SK-N-SH treated with all-trans-retinoic acid at 6 μM for 48 hours (cell line): ENCODE measurements around the gene MYDGF.

Experiments
- ATAC-seq: fragments of 200-7000 bp; cut with Tn5 transposase; 3 replicates; pipeline ENCODE4 v1.9.1; 2020; ENCODE audit warnings: mild to moderate bottlenecking, moderate library complexity
- ARNTL ChIP-seq: fragments of 450-650 bp; formaldehyde crosslinking; IDR thresholded peaks from 2 replicates; pipeline ENCODE4 v1.5.0; 2020; ENCODE audit warnings: low read depth, mild to moderate bottlenecking, moderate library complexity, borderline replicate concordance
- BACH2 ChIP-seq: fragments of 250-450 bp; sonication (Bioruptor Pico); IDR thresholded peaks from 2 replicates; pipeline ENCODE4 v1.9.0; 2021; ENCODE audit warnings: mild to moderate bottlenecking, borderline replicate concordance
- CSDC2 ChIP-seq: fragments of 250-450 bp; sonication (Bioruptor Pico); IDR thresholded peaks from 2 replicates; pipeline ENCODE4 v1.5.0; 2020; ENCODE audit warnings: mild to moderate bottlenecking, moderate library complexity
- ESRRG ChIP-seq: fragments of 250-450 bp; sonication (Bioruptor Pico); IDR thresholded peaks from 2 replicates; pipeline ENCODE4 v1.6.1; 2021; ENCODE audit warnings: mild to moderate bottlenecking
- GLIS3 ChIP-seq: fragments of 250-450 bp; sonication (Bioruptor Pico); IDR thresholded peaks from 2 replicates; pipeline ENCODE4 v1.5.0; 2020; ENCODE audit warnings: mild to moderate bottlenecking, moderate library complexity
- ISL1 ChIP-seq: fragments of 250-450 bp; sonication (Bioruptor Pico); IDR thresholded peaks from 2 replicates; pipeline ENCODE4 v2.1.2; 2022; ENCODE audit warnings: mild to moderate bottlenecking, moderate library complexity
- OSR1 ChIP-seq: fragments of 250-450 bp; sonication (Bioruptor Pico); IDR thresholded peaks from 2 replicates; pipeline ENCODE4 v1.8.0; 2022; ENCODE audit warnings: moderate library complexity, mild to moderate bottlenecking, inconsistent platforms
- PPARA ChIP-seq: fragments of 250-450 bp; sonication (Bioruptor Pico); IDR thresholded peaks from 2 replicates; pipeline ENCODE4 v1.5.0; 2020; ENCODE audit warnings: mild to moderate bottlenecking, borderline replicate concordance
- RARB ChIP-seq: fragments of 250-450 bp; sonication (Bioruptor Pico); IDR thresholded peaks from 2 replicates; pipeline ENCODE4 v1.8.0; 2021; ENCODE audit warnings: mild to moderate bottlenecking, moderate library complexity
- SNAI2 ChIP-seq: fragments of 250-450 bp; sonication (Bioruptor Pico); IDR thresholded peaks from 2 replicates; pipeline ENCODE4 v1.5.0; 2020; ENCODE audit warnings: mild to moderate bottlenecking, moderate library complexity
- TOX ChIP-seq: fragments of 250-450 bp; sonication (Bioruptor Pico); IDR thresholded peaks from 2 replicates; pipeline ENCODE4 v1.8.0; 2021; ENCODE audit warnings: mild to moderate bottlenecking, moderate library complexity, borderline replicate concordance
- ZC3H10 ChIP-seq: fragments of 250-450 bp; sonication (Bioruptor Pico); IDR thresholded peaks from 2 replicates; pipeline ENCODE4 v1.5.1; 2021; ENCODE audit warnings: mild to moderate bottlenecking, moderate library complexity
- ZFP3 ChIP-seq: fragments of 250-450 bp; sonication (Bioruptor Pico); IDR thresholded peaks from 2 replicates; pipeline ENCODE4 v1.5.0; 2020; ENCODE audit warnings: mild to moderate bottlenecking, moderate library complexity
- ZFP30 ChIP-seq: fragments of 450-650 bp; formaldehyde crosslinking; IDR thresholded peaks from 2 replicates; pipeline ENCODE4 v1.5.0; 2022; ENCODE audit warnings: mild to moderate bottlenecking, moderate library complexity
- ZNF565 ChIP-seq: fragments of 450-650 bp; formaldehyde crosslinking; conservative IDR thresholded peaks from 2 replicates; pipeline ENCODE4 v1.5.0; 2020; ENCODE audit warnings: low read depth, mild to moderate bottlenecking, moderate library complexity
- ZNF70 ChIP-seq: fragments of 450-650 bp; formaldehyde crosslinking; IDR thresholded peaks from 2 replicates; pipeline ENCODE4 v1.5.0; 2020; ENCODE audit warnings: mild to moderate bottlenecking, moderate library complexity
- ZNF8 ChIP-seq: fragments of 450-650 bp; formaldehyde crosslinking; IDR thresholded peaks from 2 replicates; pipeline ENCODE4 v1.5.0; 2020; ENCODE audit warnings: mild to moderate bottlenecking, moderate library complexity
- TF ChIP-seq, protein P1 (sequence below): fragments of 250-450 bp; sonication (Bioruptor Pico); IDR thresholded peaks from 2 replicates; pipeline ENCODE4 v1.8.0; 2020; ENCODE audit warnings: mild to moderate bottlenecking, moderate library complexity, borderline replicate concordance
- TF ChIP-seq, protein P2 (sequence below): fragments of 250-450 bp; sonication (Bioruptor Pico); IDR thresholded peaks from 2 replicates; pipeline ENCODE4 v1.5.0; 2020; ENCODE audit warnings: mild to moderate bottlenecking, moderate library complexity
- TF ChIP-seq, protein P3 (sequence below): fragments of 250-450 bp; sonication (Bioruptor Pico); IDR thresholded peaks from 2 replicates; pipeline ENCODE4 v1.5.1; 2021; ENCODE audit warnings: mild to moderate bottlenecking, moderate library complexity

MYDGF gene

DNA sequence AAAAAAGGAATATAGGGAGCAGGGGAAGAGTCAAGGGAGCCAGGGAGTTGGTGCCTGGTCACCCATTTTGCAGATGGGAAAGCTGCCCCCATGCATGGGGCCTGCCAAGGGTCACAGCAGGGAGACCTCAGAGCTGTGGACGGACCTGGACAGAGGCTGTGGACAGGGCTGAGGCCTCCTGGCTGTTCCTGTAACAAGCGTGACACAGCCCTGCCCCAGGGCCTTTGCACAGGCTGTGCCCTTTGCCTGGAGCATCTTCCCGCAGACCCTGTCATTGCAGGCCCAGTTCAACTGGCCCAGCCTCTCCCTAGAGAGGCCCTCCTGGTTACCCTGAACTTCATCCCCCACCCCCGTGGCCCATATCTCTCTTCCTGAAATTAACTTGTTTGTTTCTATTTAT is 24.4 kb downstream of the MYDGF start:
- TF ChIP-seq ISL1 (CRISPR knock-in tag) (no peak), ARNTL (CRISPR knock-in tag) (no peak), ZFP3 (no peak), TOX (CRISPR knock-in tag) (no peak)
- TF ChIP-seq, protein P1, sequence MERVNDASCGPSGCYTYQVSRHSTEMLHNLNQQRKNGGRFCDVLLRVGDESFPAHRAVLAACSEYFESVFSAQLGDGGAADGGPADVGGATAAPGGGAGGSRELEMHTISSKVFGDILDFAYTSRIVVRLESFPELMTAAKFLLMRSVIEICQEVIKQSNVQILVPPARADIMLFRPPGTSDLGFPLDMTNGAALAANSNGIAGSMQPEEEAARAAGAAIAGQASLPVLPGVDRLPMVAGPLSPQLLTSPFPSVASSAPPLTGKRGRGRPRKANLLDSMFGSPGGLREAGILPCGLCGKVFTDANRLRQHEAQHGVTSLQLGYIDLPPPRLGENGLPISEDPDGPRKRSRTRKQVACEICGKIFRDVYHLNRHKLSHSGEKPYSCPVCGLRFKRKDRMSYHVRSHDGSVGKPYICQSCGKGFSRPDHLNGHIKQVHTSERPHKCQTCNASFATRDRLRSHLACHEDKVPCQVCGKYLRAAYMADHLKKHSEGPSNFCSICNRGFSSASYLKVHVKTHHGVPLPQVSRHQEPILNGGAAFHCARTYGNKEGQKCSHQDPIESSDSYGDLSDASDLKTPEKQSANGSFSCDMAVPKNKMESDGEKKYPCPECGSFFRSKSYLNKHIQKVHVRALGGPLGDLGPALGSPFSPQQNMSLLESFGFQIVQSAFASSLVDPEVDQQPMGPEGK (CRISPR knock-in tag): no peak
- no peak for ATAC-seq

DNA sequence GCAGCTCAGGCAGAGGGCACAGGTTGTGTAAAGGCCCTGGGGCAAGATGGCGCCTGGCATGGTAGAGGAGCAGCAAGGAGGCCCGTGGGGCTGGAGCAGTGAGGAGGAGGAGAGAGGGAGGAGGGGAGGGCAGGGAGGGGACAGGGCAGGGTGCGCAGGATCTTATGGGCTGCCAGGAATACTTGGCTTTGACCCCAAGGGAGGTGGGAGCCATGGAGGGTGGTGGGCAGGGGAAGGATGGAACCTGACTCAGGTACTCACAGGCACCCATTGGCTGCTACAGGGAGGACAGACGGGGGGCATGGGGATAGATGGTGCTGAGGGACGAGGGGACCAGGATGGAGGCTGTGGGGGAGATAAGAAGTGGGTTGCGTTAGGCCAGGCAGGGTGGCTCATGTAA is 27.5 kb downstream of the MYDGF start:
- ATAC-seq: no peak
- TF ChIP-seq ESRRG (no peak), ZFP3 (no peak), ZFP30 (CRISPR knock-in tag) (no peak), SNAI2 (CRISPR knock-in tag) (no peak), ISL1 (CRISPR knock-in tag) (no peak), ZNF70 (CRISPR knock-in tag) (no peak), ZNF565 (no peak), ARNTL (CRISPR knock-in tag) (no peak)
- TF ChIP-seq, protein P2, sequence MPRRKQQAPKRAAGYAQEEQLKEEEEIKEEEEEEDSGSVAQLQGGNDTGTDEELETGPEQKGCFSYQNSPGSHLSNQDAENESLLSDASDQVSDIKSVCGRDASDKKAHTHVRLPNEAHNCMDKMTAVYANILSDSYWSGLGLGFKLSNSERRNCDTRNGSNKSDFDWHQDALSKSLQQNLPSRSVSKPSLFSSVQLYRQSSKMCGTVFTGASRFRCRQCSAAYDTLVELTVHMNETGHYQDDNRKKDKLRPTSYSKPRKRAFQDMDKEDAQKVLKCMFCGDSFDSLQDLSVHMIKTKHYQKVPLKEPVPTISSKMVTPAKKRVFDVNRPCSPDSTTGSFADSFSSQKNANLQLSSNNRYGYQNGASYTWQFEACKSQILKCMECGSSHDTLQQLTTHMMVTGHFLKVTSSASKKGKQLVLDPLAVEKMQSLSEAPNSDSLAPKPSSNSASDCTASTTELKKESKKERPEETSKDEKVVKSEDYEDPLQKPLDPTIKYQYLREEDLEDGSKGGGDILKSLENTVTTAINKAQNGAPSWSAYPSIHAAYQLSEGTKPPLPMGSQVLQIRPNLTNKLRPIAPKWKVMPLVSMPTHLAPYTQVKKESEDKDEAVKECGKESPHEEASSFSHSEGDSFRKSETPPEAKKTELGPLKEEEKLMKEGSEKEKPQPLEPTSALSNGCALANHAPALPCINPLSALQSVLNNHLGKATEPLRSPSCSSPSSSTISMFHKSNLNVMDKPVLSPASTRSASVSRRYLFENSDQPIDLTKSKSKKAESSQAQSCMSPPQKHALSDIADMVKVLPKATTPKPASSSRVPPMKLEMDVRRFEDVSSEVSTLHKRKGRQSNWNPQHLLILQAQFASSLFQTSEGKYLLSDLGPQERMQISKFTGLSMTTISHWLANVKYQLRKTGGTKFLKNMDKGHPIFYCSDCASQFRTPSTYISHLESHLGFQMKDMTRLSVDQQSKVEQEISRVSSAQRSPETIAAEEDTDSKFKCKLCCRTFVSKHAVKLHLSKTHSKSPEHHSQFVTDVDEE (CRISPR knock-in tag): no peak

DNA sequence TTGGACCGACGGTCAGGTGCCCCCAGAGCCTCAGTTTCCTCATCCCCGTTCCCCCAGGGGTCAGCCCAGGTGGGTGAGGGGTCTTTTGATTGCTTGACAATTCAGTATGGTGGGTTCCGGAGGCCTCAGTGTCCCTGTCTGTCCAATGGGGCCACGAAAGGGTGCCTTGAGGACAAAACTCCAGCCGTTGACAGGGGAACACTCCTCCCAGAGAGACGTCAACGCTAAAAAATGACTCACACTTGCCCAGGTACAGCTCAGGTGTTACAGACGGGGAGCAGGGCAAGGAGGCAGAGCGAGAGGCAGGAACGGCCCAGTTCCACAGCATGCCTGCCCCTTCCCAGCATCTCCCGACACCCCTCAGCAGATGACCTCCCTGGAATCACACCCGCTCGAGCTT is 29.0 kb downstream of the MYDGF start:
- TF ChIP-seq BACH2 (CRISPR knock-in tag): no peak
- TF ChIP-seq, protein P1 (CRISPR knock-in tag): no peak
- no peak for ATAC-seq

DNA sequence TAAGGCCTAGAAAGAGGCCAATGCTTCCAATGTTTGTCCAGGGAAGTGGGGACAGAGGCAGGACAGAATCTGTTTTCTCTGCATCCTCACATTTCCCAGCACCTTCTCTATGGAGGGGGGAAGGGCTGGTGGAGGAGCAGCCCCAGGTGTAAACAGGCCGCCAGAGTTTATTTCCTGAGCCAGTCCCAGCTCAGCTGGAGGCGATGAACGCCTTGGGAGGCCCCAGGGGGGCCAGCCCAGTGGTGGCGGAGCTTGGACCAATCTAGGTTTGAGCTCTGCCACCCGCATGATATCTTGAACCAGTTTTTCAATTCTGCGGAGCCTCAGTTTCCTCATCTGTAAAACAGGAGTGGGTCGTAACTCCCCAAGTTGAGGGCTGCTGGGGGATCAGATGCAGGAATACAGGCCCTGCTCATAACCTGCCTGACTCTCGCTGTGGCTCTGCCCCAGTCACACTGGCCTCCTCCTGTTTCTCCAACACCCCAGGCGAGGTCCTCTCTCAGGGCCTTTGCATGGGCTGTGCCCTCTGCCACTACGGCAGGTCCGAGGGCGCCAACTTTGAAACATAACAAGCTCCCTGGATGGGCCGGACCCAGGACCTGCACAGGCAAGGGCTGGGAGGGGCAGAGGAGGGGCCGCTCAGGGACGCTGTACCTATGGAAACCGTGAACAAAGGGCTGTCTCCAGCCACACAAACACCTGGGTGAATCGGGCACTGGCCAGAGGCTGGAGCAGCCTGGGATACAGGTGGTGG is 29.7 kb downstream of the MYDGF start:
- ATAC-seq: no peak
- no peak for TF ChIP-seq ZNF70 (CRISPR knock-in tag)
- TF ChIP-seq PPARA: no peak
- TF ChIP-seq ZNF8 (CRISPR knock-in tag): no peak
- no peak for TF ChIP-seq CSDC2
- TF ChIP-seq ZC3H10 (CRISPR knock-in tag): no peak
- no peak for TF ChIP-seq GLIS3 (CRISPR knock-in tag)
- TF ChIP-seq ESRRG: no peak
- no peak for TF ChIP-seq ISL1 (CRISPR knock-in tag)
- TF ChIP-seq ARNTL (CRISPR knock-in tag): no peak
- TF ChIP-seq BACH2 (CRISPR knock-in tag): no peak
- TF ChIP-seq, all 23 proteins: peak for 0

DNA sequence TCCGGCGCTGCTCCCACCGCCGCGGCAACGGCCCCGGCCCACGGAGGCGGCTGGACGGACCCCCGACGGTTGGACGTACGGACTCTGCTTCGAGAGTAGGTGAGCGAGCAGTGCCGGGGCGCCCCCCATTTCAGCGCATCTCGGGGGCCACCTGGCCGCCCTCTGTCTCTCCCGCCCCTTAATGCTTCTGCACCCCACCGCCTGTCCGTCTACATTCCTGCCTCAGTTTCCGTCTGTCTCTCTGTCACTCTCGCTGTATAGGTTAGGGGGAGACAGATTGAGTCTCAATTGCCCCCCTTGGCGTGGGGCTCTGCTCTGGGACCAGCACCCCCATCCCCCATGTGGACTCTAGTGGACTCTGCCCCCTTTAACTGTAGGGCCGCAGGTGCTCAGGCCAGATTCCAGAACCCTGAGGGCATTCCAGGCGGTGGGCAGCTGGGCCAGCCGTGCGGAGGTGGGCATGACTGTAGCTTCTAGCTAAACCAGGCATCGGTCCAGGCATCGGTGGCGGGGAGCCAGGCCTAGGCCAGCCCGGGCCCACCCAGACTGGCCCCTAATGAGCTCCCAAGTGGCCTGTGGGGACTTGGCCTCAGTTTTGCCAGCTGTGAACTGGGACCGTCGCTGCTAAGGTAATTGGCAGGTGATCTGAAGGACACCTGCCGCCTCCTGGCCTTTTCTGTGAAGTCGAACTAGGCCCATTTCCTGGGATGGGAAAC is 30.5 kb downstream of the MYDGF start:
- no peak for ATAC-seq
- TF ChIP-seq TOX (CRISPR knock-in tag): no peak
- TF ChIP-seq PPARA: no peak
- TF ChIP-seq, protein P1 (CRISPR knock-in tag): no peak
- TF ChIP-seq CSDC2: no peak
- TF ChIP-seq BACH2 (CRISPR knock-in tag): no peak
- TF ChIP-seq ZNF70 (CRISPR knock-in tag): no peak
- TF ChIP-seq OSR1: no peak
- no peak for TF ChIP-seq ZNF8 (CRISPR knock-in tag)
- no peak for TF ChIP-seq SNAI2 (CRISPR knock-in tag)
- TF ChIP-seq ARNTL (CRISPR knock-in tag): no peak
- TF ChIP-seq, protein P3, sequence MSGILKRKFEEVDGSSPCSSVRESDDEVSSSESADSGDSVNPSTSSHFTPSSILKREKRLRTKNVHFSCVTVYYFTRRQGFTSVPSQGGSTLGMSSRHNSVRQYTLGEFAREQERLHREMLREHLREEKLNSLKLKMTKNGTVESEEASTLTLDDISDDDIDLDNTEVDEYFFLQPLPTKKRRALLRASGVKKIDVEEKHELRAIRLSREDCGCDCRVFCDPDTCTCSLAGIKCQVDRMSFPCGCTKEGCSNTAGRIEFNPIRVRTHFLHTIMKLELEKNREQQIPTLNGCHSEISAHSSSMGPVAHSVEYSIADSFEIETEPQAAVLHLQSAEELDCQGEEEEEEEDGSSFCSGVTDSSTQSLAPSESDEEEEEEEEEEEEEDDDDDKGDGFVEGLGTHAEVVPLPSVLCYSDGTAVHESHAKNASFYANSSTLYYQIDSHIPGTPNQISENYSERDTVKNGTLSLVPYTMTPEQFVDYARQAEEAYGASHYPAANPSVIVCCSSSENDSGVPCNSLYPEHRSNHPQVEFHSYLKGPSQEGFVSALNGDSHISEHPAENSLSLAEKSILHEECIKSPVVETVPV: no peak
- TF ChIP-seq RARB: no peak
- no peak for TF ChIP-seq ZNF565
